Renal cortex interstitium (tissue), 11 donors: Measurements from ENCODE around the gene SBF2. TPM values are rescaled to one million over a fixed set of nuclear protein-coding genes. Genes with fewer than 3 reads are reported as not detected.
"Not testable (repeated sequence)": the region's sequence is repeated elsewhere in the genome, so short reads cannot be mapped to it uniquely, and the experiment has no call there.

Source experiments
- DNase-seq, 11 donors: peaks; one replicate each; pipeline ENCODE4 v3.0.0-alpha.2; 2013; ENCODE audit warnings: low read depth in 9 of 11, low spot score in 4 of 11; ENCODE audit errors: extremely low read depth in 1 of 11
- polyA plus RNA-seq, 3 donors: library from polyadenylated mRNA; unstranded; fragments of 120-200 nt; gene quantifications; one replicate each; pipeline ENCODE4 v1.2.1, GENCODE V29; 2013; ENCODE audit not compliant: insufficient read length in 3 of 3

Gene SBF2
- polyA plus RNA-seq, 3 donors: 47.0 to 58.3 (median 52.3) TPM

- no peak for DNase-seq
Measured at GRCh38 chr11:10149553-10149952, 144.5 kb downstream of the SBF2 start.

DNA sequence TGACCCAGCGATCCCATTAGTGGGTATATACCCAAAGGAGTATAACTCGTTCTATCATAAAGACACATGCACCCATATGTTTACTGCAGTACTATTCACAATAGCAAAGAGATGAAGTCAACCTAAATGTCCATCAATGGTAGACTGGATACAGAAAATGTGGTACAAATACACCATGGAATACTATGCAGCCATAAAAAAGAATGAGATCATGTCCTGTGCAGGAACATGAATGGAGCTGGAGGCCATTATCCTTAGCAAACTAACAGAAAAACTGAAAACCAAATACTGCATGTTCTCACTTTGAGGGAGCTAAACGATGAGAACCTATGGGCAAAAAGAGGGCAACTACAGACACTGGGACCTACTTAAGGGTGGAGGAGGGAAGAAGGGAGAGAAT, 146.8 kb downstream of the SBF2 start:
- DNase-seq: no peak

DNA sequence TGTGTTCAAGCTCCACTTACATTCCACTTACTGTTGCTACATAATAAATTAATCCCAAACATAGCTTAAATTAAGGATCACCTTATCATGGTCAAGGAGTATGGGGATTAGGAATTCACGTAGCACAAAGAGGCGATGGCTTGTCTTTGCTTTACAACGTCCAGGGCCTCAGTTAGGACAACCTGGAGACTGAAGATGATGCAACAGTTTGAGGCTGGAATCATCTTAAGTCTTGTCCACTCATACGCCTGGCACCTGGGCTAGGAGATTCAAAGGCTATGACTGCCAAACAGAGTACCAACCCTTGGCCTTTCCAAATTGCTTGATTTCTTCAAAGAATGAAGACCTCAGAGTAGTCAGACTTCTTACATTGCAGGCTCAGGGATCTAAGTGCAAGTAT, 149.1 kb downstream of the SBF2 start:
- DNase-seq: no peak

GRCh38 chr11:10139656-10140055, 154.4 kb downstream of the SBF2 start:
- DNase-seq: no peak

- DNase-seq: no peak
Measured at GRCh38 chr11:10139143-10139542, 154.9 kb downstream of the SBF2 start.

DNA sequence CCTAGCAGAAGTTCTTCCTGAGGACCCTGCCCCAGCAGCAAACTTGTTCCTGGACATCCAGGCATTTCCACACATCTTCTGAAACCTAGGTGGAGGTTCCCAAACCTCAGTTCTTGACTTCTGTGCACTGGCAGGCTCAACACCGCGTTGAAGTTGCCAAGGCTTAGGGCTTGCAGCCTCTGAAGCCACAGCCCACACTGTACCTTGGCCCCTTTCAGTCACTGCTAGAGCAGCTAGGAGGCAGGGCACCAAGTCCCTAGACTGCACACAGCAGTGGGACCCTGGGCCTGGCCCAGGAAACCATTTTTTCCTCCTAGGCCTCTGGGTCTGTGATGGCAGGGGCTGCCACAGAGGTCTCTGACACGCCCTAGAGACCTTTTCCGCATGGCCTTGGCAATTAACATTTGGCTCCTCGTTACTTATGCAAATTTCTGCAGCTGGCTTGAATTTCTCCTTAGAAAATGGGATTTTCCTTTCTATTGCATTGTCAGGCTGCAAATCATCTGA, 159.0 kb downstream of the SBF2 start:
- DNase-seq: no peak

DNA sequence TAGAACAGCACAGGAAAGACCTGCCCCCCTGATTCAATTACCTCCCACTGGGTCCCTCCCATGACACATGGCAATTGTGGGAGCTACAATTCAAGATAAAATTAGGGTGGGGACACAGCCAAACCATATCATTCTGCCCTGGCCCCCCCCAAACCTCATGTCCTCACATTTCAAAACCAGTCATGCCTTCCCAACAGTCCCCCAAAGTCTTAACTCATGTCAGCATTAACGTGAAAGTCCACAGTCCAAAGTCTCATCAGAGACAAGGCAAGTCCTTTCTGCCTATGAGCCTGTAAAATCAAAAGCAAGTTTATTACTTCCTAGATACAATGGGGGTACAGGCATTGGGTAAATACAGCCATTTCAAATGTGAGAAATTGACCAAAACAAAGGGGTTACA, 159.8 kb downstream of the SBF2 start:
- not testable (repeated sequence) for DNase-seq

DNA sequence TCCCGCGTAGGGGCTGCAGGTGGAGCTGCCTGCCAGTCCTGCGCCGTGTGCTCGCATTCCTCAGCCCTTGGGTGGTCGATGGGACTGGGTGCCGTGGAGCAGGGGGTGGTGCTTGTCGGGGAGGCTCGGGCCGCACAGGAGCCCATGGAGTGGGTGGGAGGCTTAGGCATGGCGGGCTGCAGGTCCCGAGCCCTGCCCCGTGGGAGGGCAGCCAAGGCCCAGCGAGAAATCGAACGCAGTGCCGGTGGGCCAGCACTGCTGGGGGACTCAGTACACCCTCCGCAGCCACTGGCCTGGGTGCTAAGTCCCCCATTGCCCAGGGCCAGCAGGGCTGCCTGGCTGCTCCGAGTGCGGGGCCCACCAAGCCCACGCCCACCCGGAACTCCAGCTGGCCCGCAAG, 160.8 kb downstream of the SBF2 start:
- not testable (repeated sequence) for DNase-seq

DNA sequence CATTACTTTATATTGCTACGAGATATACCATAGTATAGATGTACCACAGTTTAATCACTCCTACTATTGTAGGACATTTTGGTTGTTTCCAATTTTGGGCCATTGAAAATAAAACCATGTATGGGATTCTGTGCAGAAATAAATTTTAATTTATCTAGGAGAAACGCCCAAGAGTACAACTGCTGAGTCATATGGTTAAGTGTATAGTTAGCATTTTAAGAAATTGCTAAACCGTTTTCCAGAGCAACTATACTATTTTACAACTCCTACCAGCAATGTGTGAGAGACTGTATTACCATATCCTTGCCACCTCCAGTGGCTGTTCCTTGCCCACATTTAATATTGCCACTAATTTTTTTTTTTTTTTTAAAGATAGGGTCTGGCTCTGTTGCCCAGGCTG, 163.1 kb downstream of the SBF2 start:
- DNase-seq: no peak

- DNase-seq: not testable (repeated sequence)
Measured at GRCh38 chr11:10129184-10129583, 164.8 kb downstream of the SBF2 start.

GRCh38 chr11:10125522-10126133, 168.4 kb downstream of the SBF2 start:
- DNase-seq: no peak

DNA sequence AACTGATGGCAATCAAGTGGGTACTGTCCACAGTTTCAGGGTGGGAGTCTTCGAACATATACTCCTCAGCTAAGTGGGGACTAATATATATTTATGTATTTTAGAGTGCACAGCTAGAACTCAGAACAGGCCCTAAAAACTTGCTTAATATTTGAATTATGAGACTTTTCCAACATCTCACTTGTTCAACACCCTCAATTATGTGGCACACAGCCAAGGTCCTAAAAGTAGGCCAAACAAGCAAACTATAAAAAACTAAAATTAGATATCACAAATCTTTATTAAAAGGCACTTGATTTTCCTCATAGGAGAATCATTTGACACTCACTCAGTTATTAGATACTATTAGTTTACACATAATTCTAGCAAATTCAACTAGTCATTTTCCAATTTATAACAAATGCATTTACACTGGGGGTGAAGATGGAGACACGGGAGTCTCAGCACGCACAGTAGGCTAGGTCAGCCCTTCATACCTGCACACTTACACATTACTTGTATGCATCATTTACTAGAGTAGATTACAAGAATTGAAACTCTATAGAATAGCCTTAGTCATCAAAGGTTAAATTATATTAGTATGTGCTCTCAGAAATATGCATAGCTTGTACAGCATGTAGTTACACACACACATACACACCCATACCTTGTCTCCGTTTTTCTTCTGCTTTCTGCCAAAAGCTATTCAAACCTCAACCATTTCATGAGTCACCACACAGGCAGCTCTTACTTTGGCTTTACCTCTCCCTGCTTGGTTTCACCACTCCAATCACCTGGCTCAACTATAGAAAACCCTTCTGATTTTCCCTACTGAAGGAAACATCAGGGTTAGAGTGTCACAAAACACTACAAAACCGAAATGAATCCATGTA, 171.5 kb downstream of the SBF2 start:
- DNase-seq: no peak

DNA sequence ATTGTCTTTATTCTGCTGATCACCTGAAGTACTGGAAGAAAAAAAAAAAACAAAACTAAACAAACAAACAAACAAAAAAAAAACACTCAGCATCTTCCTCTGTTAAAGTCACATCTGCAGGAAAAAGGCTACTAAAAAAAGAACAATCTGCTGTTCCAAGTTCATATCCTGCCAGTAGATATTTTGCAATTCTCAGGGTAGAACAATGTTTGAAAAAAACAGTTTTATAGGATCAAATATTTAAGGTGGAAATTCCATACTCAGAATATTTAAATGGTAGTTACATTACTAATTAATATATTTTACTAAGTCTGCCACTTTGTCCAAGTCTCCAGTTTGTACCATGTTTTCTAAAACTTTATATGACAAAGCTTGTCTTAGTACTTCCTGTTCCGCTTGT, 175.2 kb downstream of the SBF2 start:
- no peak for DNase-seq

- peak in 2 of 11 donors; percentile 6 to 12 for DNase-seq
Measured at GRCh38 chr11:10117709-10118351, 176.2 kb downstream of the SBF2 start.

DNA sequence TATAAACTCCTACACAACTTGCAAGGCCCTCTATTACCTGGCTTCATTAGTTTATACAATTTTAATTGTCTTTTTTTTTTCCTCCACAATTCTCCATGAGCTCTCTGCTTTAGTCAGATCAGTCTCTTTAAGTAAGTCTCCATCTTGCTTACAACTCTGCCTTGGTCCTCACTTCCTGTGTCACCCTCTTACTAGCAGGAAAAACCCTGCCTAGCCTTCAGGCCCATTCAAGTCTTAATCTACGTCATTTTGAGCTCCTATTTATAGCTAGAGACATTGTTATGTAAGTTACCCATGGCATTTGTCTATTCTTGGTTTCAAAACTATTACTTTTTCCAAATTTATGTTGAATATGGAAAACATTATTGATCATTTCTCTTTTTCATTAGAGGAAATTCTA, 177.4 kb downstream of the SBF2 start:
- no peak for DNase-seq

GRCh38 chr11:10114593-10115404, 179.2 kb downstream of the SBF2 start:
- no peak for DNase-seq

DNA sequence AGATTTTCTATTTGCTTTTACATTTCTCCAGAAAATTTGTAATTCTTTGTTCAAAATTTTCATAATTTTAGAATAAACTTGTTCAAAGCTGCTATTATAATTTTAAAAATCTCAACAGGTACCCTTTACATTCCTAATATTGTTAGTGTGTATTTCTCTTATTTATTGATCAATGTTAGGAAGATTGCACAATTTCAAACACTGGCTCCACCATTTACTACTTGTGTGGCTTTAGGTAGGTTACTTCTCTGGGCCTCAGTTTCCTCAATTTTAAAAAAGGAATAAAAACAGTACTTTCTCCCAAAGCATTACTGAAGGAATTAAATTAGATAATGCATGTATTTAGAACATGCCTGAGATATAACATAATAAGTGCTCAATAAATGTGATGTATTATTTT, 180.2 kb downstream of the SBF2 start:
- no peak for DNase-seq

GRCh38 chr11:10109806-10110205, 184.2 kb downstream of the SBF2 start:
- peak in 3 of 11 donors; percentile 24 to 37 (median 37) for DNase-seq
